Upper lobe of left lung (tissue), 6 donors: ENCODE data around the gene DNAJB6. TPM values are rescaled to one million over a fixed set of nuclear protein-coding genes. Genes with fewer than 3 reads are reported as not detected.

Experiments used
- ATAC-seq, 2 donors: fragments of 200-7000 bp; cut with Tn5 transposase; one replicate each; pipeline ENCODE4 v1.9.1; 2022; ENCODE audit warnings: mild to moderate bottlenecking in 2 of 2, moderate library complexity in 2 of 2; ENCODE audit not compliant: low FRiP score in 2 of 2
- DNase-seq, 2 donors: peaks; one replicate each; pipeline ENCODE4 v3.0.0-alpha.2; 2019 to 2020
- H3K27ac ChIP-seq, 4 donors: fragments of 200-600 bp; sonication (generic); one replicate each; pipeline ENCODE4 v1.5.1; 2016 to 2019
- H3K27me3 ChIP-seq, 4 donors: fragments of 200-600 bp; sonication (generic); one replicate each; pipeline ENCODE4 v1.5.1; 2017 to 2019
- H3K36me3 ChIP-seq, 4 donors: fragments of 200-600 bp; sonication (generic); one replicate each; pipeline ENCODE4 v1.5.1; 2016 to 2019
- H3K4me1 ChIP-seq, 4 donors: fragments of 200-600 bp; sonication (generic); one replicate each; pipeline ENCODE4 v1.5.1; 2018 to 2019
- H3K4me3 ChIP-seq, 4 donors: fragments of 200-600 bp; sonication (generic); one replicate each; pipeline ENCODE4 v1.5.1; 2017 to 2019; ENCODE audit warnings: mild to moderate bottlenecking in 2 of 4, moderate library complexity in 1 of 4
- H3K9me3 ChIP-seq, 4 donors: fragments of 200-600 bp; sonication (generic); one replicate each; pipeline ENCODE4 v1.5.1; 2018 to 2019
- EP300 ChIP-seq, 4 donors: sonication (generic); formaldehyde crosslinking; IDR thresholded peaks; one replicate each; pipeline ENCODE4 v1.5.1; 2017; ENCODE audit warnings: antibody characterized with exemption in 4 of 4, control low read depth in 2 of 4
- POLR2A ChIP-seq, 4 donors: fragments of 450-650 bp; IDR thresholded peaks; one replicate each; pipeline ENCODE4 v1.5.1; 2016 to 2017; ENCODE audit warnings: antibody characterized with exemption in 4 of 4, mild to moderate bottlenecking in 2 of 4
- POLR2AphosphoS5 ChIP-seq, 2 donors: sonication (generic); formaldehyde crosslinking; IDR thresholded peaks; one replicate each; pipeline ENCODE4 v1.5.1; 2017; ENCODE audit warnings: antibody characterized with exemption in 2 of 2
- WGBS, 2 donors: methylation state at CpG; one replicate each; pipeline ENCODE4 v1.1.5; 2017 to 2018; 5-methylcytosine and 5-hydroxymethylcytosine counted together
- total RNA-seq, 6 donors: library from RNA; depleted of rRNA in 4 of 6; stranded (reverse); fragments of >200 nt in 4 of 6; gene quantifications; one replicate each; pipeline versions ENCODE4 v1.1.0 to v1.2.1, GENCODE V29; 2016 to 2021
- TF ChIP-seq, protein P1 (sequence below), 6 experiments: fragments of 450-650 bp in 4 of 6; fragments of 200-600 bp in 2 of 6; sonication (generic) in 2 of 6; IDR thresholded peaks; one replicate each; pipeline ENCODE4 v1.5.1; 2016 to 2019; ENCODE audit warnings: antibody characterized with exemption in 6 of 6
- donor health status: DM: no; HTN: no; CAD: no; lungs with moderate emphysema.
- donor health status: DM: no; HTN: yes; CAD: no; lungs with severe emphysema.

Gene DNAJB6
- total RNA-seq, 6 donors from 2014 or later: 64.1 to 99.6 (median 83.0) TPM

DNA sequence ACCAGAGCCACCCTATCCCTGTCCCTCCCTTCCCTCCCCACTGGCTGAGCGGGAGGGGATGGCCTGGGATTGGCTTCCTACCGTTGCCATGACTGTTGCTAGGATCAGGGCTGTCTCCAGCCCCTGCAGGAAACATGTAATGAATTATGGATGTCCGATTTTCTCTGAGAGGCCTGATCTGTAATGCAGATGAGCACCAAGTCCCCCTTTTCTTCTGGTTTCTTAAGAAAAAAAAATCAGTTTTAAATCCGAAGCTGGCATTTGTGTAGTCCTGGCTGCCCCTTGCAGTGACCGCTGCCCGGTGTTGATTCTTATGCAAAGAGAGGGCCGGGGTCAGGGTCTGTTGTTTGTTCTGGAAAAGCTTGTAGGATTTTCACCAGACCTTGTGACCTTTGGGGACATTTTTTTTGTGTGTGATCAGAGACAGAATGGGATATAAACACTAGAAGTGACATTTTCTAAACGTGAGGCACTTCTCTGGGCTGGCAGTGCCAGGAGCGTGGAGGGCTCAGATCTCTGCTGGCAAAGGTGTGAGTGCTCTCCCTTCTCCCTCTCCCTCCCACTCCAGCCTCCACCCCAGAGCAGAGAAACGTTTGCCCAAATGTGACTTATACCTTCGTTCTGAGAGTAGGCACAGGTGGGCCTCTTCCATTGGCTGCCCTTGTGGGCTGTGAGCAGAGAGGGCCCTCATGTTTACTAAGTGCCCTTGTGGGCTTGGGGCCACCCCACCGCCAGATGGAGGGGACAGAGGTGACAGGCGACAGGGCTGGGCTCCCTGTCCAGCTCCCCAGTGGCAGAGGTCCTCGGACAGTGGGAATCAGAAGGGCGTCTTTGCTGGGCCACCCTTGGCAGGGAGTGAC, 127.5 kb downstream of the DNAJB6 start:
- ATAC-seq (no peak), DNase-seq (no peak)
- Histone ChIP-seq H3K36me3 (no peaks in the 10 kb centered on the region), H3K4me1 (no peaks in the 10 kb centered on the region), H3K27me3 (no peaks in the 10 kb centered on the region), H3K4me3 (no peak overlapping the region), H3K27ac (no peak overlapping the region), H3K9me3 (no peaks in the 10 kb centered on the region)
- WGBS, 2 donors: 33 to 35% methylated on average over 13 to 15 of the region's 15 CpGs
- TF ChIP-seq POLR2A (IDR thresholded peaks at IDR 0.05) (no peak), EP300 (IDR thresholded peaks at IDR 0.05) (no peak), POLR2AphosphoS5 (IDR thresholded peaks at IDR 0.05) (no peak)
- TF ChIP-seq, protein P1, sequence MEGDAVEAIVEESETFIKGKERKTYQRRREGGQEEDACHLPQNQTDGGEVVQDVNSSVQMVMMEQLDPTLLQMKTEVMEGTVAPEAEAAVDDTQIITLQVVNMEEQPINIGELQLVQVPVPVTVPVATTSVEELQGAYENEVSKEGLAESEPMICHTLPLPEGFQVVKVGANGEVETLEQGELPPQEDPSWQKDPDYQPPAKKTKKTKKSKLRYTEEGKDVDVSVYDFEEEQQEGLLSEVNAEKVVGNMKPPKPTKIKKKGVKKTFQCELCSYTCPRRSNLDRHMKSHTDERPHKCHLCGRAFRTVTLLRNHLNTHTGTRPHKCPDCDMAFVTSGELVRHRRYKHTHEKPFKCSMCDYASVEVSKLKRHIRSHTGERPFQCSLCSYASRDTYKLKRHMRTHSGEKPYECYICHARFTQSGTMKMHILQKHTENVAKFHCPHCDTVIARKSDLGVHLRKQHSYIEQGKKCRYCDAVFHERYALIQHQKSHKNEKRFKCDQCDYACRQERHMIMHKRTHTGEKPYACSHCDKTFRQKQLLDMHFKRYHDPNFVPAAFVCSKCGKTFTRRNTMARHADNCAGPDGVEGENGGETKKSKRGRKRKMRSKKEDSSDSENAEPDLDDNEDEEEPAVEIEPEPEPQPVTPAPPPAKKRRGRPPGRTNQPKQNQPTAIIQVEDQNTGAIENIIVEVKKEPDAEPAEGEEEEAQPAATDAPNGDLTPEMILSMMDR (IDR thresholded peaks at IDR 0.05): no peak

DNA sequence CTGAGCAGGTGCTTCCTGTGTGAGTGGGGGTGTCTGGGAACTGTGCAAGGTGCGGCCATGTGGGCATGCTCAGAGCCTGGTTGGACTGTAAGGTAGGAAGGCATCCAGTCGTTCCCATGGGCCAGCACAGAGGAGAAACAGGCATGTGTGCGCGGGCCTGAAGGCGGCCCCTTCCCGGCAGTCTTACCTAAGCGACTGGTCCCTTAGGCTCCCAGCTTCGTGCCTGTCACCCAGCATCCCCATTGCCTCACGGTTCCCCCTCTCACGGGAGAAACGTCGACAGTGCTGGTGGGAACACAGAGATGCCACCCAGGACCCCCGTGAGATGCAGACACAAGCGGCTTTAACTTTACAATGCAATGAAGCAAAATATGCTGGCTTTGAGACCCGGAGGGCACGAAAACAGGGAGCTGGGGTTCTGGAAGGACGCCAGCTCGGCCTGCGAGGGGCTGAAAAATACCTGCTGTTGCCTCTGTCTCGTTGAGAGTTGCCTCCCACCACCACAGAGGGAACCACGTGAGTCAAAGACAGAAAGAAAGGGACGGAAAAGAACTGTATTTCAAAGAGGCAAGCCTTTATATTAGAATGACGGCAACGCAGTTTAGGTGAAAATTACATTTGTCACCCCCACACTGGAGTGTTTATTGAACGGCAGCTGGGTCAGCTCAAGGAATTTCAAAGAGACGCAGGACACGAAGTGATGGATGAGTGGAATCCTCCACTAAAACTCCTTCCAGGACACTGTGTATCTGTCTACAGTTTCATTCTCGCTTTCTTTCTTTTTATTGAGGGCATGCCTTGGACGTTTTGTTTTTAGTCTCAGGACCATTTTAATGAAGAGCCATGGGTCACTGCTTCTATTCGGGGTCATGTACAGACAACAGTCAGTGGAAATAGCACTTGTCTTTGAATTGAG, 128.4 kb downstream of the DNAJB6 start:
- Histone ChIP-seq H3K9me3 (no peaks in the 10 kb centered on the region), H3K27ac (no peak overlapping the region), H3K4me3 (no peak overlapping the region), H3K36me3 (no peaks in the 10 kb centered on the region), H3K4me1 (no peaks in the 10 kb centered on the region), H3K27me3 (no peaks in the 10 kb centered on the region)
- no peak for TF ChIP-seq POLR2A (IDR thresholded peaks at IDR 0.05)
- TF ChIP-seq EP300 (IDR thresholded peaks at IDR 0.05): no peak
- TF ChIP-seq, protein P1 (IDR thresholded peaks at IDR 0.05): no peak
- no peak for TF ChIP-seq POLR2AphosphoS5 (IDR thresholded peaks at IDR 0.05)
- peak in 1 of 2 donors; percentile 17 for ATAC-seq
- DNase-seq: no peak
- WGBS, 2 donors: 27 to 49% methylated on average over 17 to 30 of the region's 30 CpGs

DNA sequence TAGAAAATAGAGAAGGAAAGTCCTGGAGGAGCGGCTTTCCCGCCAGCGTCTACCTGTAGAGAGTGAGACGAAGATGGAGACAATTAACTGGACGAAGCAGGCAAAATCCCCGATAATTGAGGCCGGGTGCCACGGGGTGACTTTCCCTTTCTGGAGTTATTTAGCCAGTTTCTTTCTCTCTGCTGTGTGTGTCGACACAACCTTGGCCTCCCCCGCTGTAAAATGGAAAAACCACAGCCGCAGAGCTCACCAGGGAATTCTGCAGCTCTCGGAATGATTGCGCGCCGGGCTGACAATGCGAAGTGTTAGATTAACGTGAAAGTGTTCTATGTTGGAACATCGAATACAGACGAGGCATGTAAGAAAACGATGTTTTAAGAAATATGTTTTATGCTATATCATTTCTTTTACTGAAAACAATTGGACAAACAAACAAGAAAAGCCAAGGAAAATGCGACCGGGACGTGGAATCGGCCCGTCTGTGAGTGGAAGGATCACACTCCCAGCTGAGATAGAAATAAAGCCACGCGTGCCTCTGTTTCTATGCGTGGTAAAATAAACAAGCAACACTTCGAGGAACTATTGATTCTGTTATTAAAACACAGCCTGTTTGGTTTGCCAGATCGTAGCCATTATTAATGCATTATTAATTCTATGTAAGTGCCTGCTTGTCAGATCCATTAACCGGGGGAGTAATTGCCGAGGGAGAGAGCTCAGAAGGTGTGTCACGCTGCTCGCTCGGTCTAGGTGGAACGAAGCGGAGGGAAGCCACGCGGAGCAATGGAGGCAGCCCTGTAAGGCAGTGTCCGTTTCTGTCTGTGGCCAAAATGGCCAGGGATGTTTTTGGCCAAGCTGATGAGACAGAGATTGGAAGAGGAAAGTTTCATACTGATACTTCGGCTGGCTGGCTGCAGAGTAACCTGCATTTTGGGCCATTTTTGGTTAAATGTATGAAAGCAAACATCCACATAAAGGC, 129.4 kb downstream of the DNAJB6 start:
- ATAC-seq (peak in 1 of 2 donors; percentile 30), DNase-seq (no peak)
- no peaks in the 10 kb centered on the region for H3K36me3 ChIP-seq
- no peaks in the 10 kb centered on the region for H3K27me3 ChIP-seq
- no peak overlapping the region for H3K27ac ChIP-seq
- no peaks in the 10 kb centered on the region for H3K9me3 ChIP-seq
- no peak overlapping the region for H3K4me3 ChIP-seq
- H3K4me1 ChIP-seq: no peaks in the 10 kb centered on the region
- 73 to 76% methylated on average over 41 of the region's 41 CpGs for WGBS, 2 donors
- TF ChIP-seq POLR2A (IDR thresholded peaks at IDR 0.05) (no peak), EP300 (IDR thresholded peaks at IDR 0.05) (no peak), POLR2AphosphoS5 (IDR thresholded peaks at IDR 0.05) (no peak)
- TF ChIP-seq, protein P1 (IDR thresholded peaks at IDR 0.05): no peak

DNA sequence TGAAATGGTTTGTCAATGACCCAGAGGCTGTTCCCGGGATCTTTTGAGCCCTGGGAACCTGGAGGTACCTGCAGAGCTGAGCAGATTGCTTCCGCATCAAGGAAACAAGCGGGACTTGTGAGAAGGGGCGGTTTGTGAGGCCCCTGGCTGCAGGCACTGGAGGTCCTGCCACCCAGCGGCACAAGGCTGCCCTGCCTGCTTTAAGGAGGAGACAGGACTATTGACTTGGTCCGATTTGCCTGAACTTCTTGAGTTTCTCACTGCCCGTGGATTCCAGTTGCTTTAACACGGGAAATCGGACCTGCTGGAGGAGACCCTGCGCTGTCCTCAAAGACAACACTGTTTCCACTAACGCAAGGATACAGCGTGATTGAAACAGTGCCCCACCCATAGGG, 130.1 kb downstream of the DNAJB6 start:
- no peaks in the 10 kb centered on the region for H3K9me3 ChIP-seq
- no peaks in the 10 kb centered on the region for H3K4me1 ChIP-seq
- no peaks in the 10 kb centered on the region for H3K27me3 ChIP-seq
- WGBS, 2 donors: 64 to 79% methylated on average over 5 to 12 of the region's 12 CpGs
- no peak for DNase-seq
- H3K4me3 ChIP-seq: no peak overlapping the region
- H3K36me3 ChIP-seq: no peaks in the 10 kb centered on the region
- TF ChIP-seq POLR2A (IDR thresholded peaks at IDR 0.05) (no peak), EP300 (IDR thresholded peaks at IDR 0.05) (no peak), POLR2AphosphoS5 (IDR thresholded peaks at IDR 0.05) (no peak)
- TF ChIP-seq, protein P1 (IDR thresholded peaks at IDR 0.05): no peak
- H3K27ac ChIP-seq: no peak overlapping the region
- no peak for ATAC-seq
